Upper lobe of right lung (tissue), 1 donor: ENCODE data around the gene TMPRSS9. TPM values are rescaled to one million over a fixed set of nuclear protein-coding genes. Genes with fewer than 3 reads are reported as not detected.

Experiments used
- ATAC-seq: fragments of 200-7000 bp; cut with Tn5 transposase; one replicate; pipeline ENCODE4 v1.9.1; 2020; ENCODE audit warnings: mild to moderate bottlenecking, moderate library complexity
- DNase-seq: peaks from one replicate; pipeline ENCODE4 v3.0.0-alpha.2; 2020
- H3K27ac ChIP-seq: fragments of 200-600 bp; one replicate; pipeline ENCODE4 v1.8.0; 2022
- H3K27me3 ChIP-seq: fragments of 200-600 bp; one replicate; pipeline ENCODE4 v1.8.0; 2022; ENCODE audit warnings: mild to moderate bottlenecking
- H3K36me3 ChIP-seq: fragments of 200-600 bp; one replicate; pipeline ENCODE4 v1.8.0; 2022
- H3K4me1 ChIP-seq: fragments of 200-600 bp; one replicate; pipeline ENCODE4 v1.8.0; 2022
- H3K4me3 ChIP-seq: fragments of 200-600 bp; one replicate; pipeline ENCODE4 v1.8.0; 2022; ENCODE audit warnings: mild to moderate bottlenecking
- H3K9me3 ChIP-seq: fragments of 200-600 bp; one replicate; pipeline ENCODE4 v1.8.0; 2022
- CTCF ChIP-seq: fragments of 200-600 bp; IDR thresholded peaks from one replicate; pipeline ENCODE4 v1.8.0; 2022; ENCODE audit warnings: antibody characterized with exemption
- intact Hi-C: fragments of 100-400 bp; cut with DNase I; formaldehyde crosslinking; loops from one replicate; pipeline ENCODE4 v1.11.0; 2022
- total RNA-seq: library from RNA; stranded (reverse); fragmentation: NEBNext Ultra II Directional; extraction: Animal tissue kit (Norgen Biotek cat#: 25700); gene quantifications from one replicate; pipeline ENCODE4 v1.2.1, GENCODE V29; 2021
- donor health status: DM: no; HTN: yes; CAD: no; lungs with severe emphysema.

The TMPRSS9 gene
- total RNA-seq, 1 donor from 2014 or later = not detected

- H3K4me3 ChIP-seq = no peak overlapping the region
- no peaks in the 10 kb centered on the region for H3K27me3 ChIP-seq
- peaks cover 25% of the 10 kb centered on the region for H3K36me3 ChIP-seq
- no peak for TF ChIP-seq CTCF
- no peak overlapping the region for H3K27ac ChIP-seq
- no peaks in the 10 kb centered on the region for H3K9me3 ChIP-seq
- DNase-seq (no peak), ATAC-seq (no peak)
- H3K4me1 ChIP-seq = no peaks in the 10 kb centered on the region
- intact Hi-C loops = no loop called here
These were observed 73.8 kb downstream of the TMPRSS9 start for GRCh38 chr19:2433854-2434253.

GRCh38 chr19:2434267-2434666 is 74.2 kb downstream of the TMPRSS9 start:
- no peak for TF ChIP-seq CTCF
- no peak overlapping the region for H3K4me3 ChIP-seq
- DNase-seq = no peak
- no peak overlapping the region for H3K27ac ChIP-seq
- H3K4me1 ChIP-seq = no peaks in the 10 kb centered on the region
- intact Hi-C loops = no loop called here
- no peaks in the 10 kb centered on the region for H3K27me3 ChIP-seq
- peaks cover 25% of the 10 kb centered on the region for H3K36me3 ChIP-seq
- ATAC-seq = no peak
- H3K9me3 ChIP-seq = no peaks in the 10 kb centered on the region

- intact Hi-C loops = no loop called here
- Histone ChIP-seq H3K27me3 (no peaks in the 10 kb centered on the region), H3K36me3 (peaks cover 25% of the 10 kb centered on the region), H3K4me3 (no peak overlapping the region), H3K9me3 (no peaks in the 10 kb centered on the region), H3K4me1 (no peaks in the 10 kb centered on the region), H3K27ac (no peak overlapping the region)
- no peak for TF ChIP-seq CTCF
- ATAC-seq (no peak), DNase-seq (no peak)
These were observed 74.7 kb downstream of the TMPRSS9 start for GRCh38 chr19:2434721-2435265.

GRCh38 chr19:2436384-2436783 is 76.3 kb downstream of the TMPRSS9 start:
- TF ChIP-seq CTCF = no peak
- ATAC-seq (no peak), DNase-seq (no peak)
- Histone ChIP-seq H3K36me3 (peaks cover 21% of the 10 kb centered on the region), H3K27ac (no peak overlapping the region), H3K4me1 (no peaks in the 10 kb centered on the region), H3K4me3 (no peak overlapping the region), H3K9me3 (no peaks in the 10 kb centered on the region), H3K27me3 (no peaks in the 10 kb centered on the region)
- intact Hi-C loops = no loop called here

- ATAC-seq (no peak), DNase-seq (no peak)
- Histone ChIP-seq H3K4me3 (no peak overlapping the region), H3K4me1 (no peaks in the 10 kb centered on the region), H3K36me3 (peaks cover 15% of the 10 kb centered on the region), H3K27me3 (no peaks in the 10 kb centered on the region), H3K27ac (no peak overlapping the region), H3K9me3 (no peaks in the 10 kb centered on the region)
- no peak for TF ChIP-seq CTCF
- intact Hi-C loops = no loop called here
These were observed 76.9 kb downstream of the TMPRSS9 start for GRCh38 chr19:2436926-2437325.

- Histone ChIP-seq H3K27me3 (no peaks in the 10 kb centered on the region), H3K4me1 (no peaks in the 10 kb centered on the region), H3K27ac (no peak overlapping the region), H3K9me3 (no peaks in the 10 kb centered on the region), H3K4me3 (no peak overlapping the region), H3K36me3 (peaks cover 14% of the 10 kb centered on the region)
- no peak for ATAC-seq
- intact Hi-C loops = no loop called here
- TF ChIP-seq CTCF = no peak
- no peak for DNase-seq
These were observed 78.1 kb downstream of the TMPRSS9 start for GRCh38 chr19:2438178-2438577.
